Measurements from ENCODE around the gene VPS37C.

DNA sequence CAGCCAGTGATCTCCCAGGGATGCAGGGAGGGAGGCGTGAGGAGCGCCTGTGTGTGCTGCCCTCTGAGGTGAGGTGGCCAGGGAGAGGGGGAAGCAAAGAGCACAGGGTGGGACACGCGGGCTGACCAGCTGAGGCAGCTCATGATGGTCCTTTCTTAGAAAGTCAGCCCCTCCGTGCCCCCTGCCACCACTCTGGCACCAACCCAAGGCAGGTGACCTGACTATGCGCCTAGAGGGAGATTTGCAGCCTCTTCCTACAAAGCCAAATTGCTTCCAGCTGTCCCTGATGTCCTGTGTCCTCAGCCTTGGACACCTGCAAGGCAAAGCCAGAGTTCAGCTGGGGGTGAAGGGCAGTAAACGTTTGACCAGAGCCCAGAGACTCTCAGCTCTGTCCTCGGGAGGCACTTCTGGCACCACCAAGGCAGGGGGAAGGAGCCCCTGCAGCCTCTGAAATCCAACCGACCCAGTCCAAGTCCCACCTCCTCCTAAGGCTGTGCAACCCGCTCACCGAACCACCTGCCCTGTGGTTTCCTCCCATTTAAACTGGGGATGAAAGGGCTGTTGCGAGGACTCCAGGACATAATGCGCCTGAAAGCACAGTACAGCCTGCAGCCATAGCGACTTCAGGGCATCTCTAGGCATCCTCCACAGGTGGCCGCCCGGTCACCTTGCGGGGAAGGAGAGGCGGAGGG lies 32.1 kb downstream of the VPS37C start:
- TF ChIP-seq, protein P1, sequence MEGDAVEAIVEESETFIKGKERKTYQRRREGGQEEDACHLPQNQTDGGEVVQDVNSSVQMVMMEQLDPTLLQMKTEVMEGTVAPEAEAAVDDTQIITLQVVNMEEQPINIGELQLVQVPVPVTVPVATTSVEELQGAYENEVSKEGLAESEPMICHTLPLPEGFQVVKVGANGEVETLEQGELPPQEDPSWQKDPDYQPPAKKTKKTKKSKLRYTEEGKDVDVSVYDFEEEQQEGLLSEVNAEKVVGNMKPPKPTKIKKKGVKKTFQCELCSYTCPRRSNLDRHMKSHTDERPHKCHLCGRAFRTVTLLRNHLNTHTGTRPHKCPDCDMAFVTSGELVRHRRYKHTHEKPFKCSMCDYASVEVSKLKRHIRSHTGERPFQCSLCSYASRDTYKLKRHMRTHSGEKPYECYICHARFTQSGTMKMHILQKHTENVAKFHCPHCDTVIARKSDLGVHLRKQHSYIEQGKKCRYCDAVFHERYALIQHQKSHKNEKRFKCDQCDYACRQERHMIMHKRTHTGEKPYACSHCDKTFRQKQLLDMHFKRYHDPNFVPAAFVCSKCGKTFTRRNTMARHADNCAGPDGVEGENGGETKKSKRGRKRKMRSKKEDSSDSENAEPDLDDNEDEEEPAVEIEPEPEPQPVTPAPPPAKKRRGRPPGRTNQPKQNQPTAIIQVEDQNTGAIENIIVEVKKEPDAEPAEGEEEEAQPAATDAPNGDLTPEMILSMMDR (IDR thresholded peaks at IDR 0.05; ENCODE audit: insufficient read depth, low read length) = no peak
- no peak for TF ChIP-seq GABPA (IDR thresholded peaks at IDR 0.05; ENCODE audit: low read depth)
- TF ChIP-seq, protein P2, sequence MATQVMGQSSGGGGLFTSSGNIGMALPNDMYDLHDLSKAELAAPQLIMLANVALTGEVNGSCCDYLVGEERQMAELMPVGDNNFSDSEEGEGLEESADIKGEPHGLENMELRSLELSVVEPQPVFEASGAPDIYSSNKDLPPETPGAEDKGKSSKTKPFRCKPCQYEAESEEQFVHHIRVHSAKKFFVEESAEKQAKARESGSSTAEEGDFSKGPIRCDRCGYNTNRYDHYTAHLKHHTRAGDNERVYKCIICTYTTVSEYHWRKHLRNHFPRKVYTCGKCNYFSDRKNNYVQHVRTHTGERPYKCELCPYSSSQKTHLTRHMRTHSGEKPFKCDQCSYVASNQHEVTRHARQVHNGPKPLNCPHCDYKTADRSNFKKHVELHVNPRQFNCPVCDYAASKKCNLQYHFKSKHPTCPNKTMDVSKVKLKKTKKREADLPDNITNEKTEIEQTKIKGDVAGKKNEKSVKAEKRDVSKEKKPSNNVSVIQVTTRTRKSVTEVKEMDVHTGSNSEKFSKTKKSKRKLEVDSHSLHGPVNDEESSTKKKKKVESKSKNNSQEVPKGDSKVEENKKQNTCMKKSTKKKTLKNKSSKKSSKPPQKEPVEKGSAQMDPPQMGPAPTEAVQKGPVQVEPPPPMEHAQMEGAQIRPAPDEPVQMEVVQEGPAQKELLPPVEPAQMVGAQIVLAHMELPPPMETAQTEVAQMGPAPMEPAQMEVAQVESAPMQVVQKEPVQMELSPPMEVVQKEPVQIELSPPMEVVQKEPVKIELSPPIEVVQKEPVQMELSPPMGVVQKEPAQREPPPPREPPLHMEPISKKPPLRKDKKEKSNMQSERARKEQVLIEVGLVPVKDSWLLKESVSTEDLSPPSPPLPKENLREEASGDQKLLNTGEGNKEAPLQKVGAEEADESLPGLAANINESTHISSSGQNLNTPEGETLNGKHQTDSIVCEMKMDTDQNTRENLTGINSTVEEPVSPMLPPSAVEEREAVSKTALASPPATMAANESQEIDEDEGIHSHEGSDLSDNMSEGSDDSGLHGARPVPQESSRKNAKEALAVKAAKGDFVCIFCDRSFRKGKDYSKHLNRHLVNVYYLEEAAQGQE (IDR thresholded peaks at IDR 0.05; ENCODE audit: insufficient replicate concordance, low read depth) = no peak

Measured in HL-60 (cell line).